ENCODE data around the gene STARD10.
"Not testable (repeated sequence)": the region's sequence is repeated elsewhere in the genome, so short reads cannot be mapped to it uniquely, and the experiment has no call there.

Gene STARD10

DNA sequence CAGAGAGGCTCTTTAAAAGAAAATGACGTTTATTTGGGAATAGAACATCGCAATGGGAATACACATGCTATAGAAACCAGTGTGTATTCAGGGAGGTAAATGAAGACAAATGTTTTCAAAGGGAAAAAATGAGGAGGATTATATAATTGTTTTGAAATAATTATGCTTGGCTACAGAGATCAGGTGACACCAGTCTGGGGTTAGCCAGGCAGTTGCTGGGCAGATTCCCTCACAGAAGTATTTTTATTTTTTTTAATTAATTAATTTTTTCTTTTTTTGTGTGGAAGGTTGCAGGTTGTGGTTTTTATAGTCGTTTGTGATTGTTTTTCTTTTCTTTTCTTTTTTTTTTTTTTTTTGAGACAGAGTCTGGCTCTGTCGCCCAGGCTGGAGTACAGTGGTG, 5.6 kb upstream of the STARD10 start:
- H3K27me3 ChIP-seq (ENCODE audit: control insufficient read depth, insufficient read depth, low read length), result no peaks in the 10 kb centered on the region
- no peaks in the 10 kb centered on the region for H3K36me3 ChIP-seq (ENCODE audit: control insufficient read depth, insufficient read depth, low read length)
- peaks cover 4% of the 10 kb centered on the region for H3K4me1 ChIP-seq (ENCODE audit: control insufficient read depth, insufficient read depth, low read length)
- H3K4me3 ChIP-seq (ENCODE audit: low read depth, low read length), result no peak overlapping the region
- H3K9me3 ChIP-seq (ENCODE audit: control insufficient read depth, insufficient read depth, low read length), result no peaks in the 10 kb centered on the region
- no peak overlapping the region for H3K9ac ChIP-seq (ENCODE audit: low read depth, low read length)

DNA sequence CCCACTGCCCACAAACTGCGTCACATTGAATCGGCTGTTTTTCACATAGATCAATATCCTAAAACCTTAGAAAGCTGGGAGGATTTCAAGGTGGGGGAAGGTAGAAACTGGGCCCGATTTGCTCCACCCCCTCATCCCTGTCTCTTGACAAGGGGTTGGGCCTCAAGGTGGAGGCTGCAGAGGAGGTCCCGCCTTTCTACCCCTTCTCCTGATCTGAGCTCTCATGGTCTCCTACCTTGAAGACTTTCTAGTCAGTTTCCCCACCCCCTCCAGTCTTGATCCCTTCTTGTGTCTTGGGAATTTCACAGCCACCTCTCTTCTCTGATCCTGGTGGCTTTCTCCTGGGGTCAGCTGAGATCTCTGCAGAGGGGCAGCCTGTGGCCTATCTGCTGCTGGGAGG, 4.5 kb upstream of the STARD10 start:
- Histone ChIP-seq H3K27me3 (ENCODE audit: control insufficient read depth, insufficient read depth, low read length) (no peaks in the 10 kb centered on the region), H3K9me3 (ENCODE audit: control insufficient read depth, insufficient read depth, low read length) (no peaks in the 10 kb centered on the region), H3K4me3 (ENCODE audit: low read depth, low read length) (no peak overlapping the region), H3K36me3 (ENCODE audit: control insufficient read depth, insufficient read depth, low read length) (no peaks in the 10 kb centered on the region), H3K9ac (ENCODE audit: low read depth, low read length) (no peak overlapping the region), H3K4me1 (ENCODE audit: control insufficient read depth, insufficient read depth, low read length) (peaks cover 4% of the 10 kb centered on the region)

DNA sequence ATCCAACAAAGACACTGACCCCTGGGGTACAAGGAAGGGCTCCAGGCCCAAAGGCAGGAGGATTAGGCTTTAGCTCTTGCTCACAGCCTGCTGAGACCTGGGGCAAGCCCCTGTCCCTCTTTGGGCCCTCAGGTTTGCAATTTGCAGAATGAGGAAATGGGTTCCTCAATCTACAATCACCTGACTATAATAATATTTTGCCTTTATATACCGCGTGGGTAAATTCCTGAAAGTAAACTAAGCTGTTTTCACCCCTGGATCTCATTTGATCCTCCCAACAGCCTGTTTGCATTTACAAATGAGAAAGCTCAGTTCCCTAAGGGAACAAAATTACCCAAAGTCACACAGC, 797 bp downstream of the STARD10 start:
- Histone ChIP-seq H3K36me3 (ENCODE audit: control insufficient read depth, insufficient read depth, low read length) (no peaks in the 10 kb centered on the region), H3K9ac (ENCODE audit: low read depth, low read length) (no peak overlapping the region), H3K27me3 (ENCODE audit: control insufficient read depth, insufficient read depth, low read length) (no peaks in the 10 kb centered on the region), H3K4me1 (ENCODE audit: control insufficient read depth, insufficient read depth, low read length) (peaks cover 5% of the 10 kb centered on the region), H3K4me3 (ENCODE audit: low read depth, low read length) (peak overlapping the region; percentile 71), H3K9me3 (ENCODE audit: control insufficient read depth, insufficient read depth, low read length) (no peaks in the 10 kb centered on the region)

DNA sequence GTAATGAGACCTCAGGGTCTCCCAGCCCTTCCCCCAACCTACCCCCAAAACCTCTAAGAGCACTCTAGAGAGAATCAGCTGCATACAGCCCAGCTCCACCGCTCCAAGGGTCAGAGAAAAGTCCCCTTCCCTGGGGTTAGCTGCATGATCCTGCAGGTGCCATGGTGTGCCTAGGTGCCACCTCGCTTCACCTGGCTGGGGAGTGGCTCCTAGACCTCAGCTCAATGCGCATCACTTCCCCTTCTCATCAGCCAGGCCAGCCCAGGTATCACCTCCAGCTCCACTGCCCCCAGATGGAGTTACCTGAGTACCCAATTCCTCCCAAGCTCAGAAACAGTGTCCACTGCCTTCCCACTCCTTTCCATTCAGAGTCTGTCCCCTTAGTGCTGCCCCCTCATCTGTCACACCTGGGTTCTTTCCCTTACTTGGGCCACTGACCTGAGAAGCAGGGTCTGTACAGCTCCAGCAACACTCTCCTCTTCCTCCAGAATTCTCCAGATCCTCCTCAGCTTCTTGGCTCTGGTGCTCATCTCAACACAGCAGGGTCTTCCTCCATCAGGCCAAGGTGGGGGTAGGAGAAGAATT, 1.3 kb downstream of the STARD10 start:
- H3K4me1 ChIP-seq (ENCODE audit: control insufficient read depth, insufficient read depth, low read length), result peaks cover 5% of the 10 kb centered on the region
- peak overlapping the region; percentile 54 for H3K9ac ChIP-seq (ENCODE audit: low read depth, low read length)
- no peaks in the 10 kb centered on the region for H3K9me3 ChIP-seq (ENCODE audit: control insufficient read depth, insufficient read depth, low read length)
- H3K36me3 ChIP-seq (ENCODE audit: control insufficient read depth, insufficient read depth, low read length), result no peaks in the 10 kb centered on the region
- H3K4me3 ChIP-seq (ENCODE audit: low read depth, low read length), result no peak overlapping the region
- no peaks in the 10 kb centered on the region for H3K27me3 ChIP-seq (ENCODE audit: control insufficient read depth, insufficient read depth, low read length)

DNA sequence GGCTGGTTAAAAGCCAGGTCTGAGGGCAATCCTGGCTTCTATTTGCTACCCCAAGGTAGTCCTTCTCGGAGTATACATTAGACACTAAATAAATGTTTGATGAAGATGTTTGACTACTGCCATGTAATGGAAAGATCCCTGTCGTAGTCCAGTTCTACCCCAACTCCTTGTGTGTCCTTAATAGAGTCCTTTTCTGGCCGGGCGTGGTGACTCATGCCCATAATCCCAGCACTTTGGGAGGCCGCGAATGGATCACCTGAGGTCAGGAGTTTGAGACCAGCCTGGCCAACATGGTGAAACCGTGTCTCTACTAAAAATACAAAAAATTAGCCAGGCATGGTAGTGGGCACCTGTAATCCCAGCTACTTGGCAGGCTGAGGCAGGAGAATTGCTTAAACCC, 2.6 kb downstream of the STARD10 start:
- H3K4me3 ChIP-seq (ENCODE audit: low read depth, low read length); H3K9me3 ChIP-seq (ENCODE audit: control insufficient read depth, insufficient read depth, low read length); H3K4me1 ChIP-seq (ENCODE audit: control insufficient read depth, insufficient read depth, low read length); H3K36me3 ChIP-seq (ENCODE audit: control insufficient read depth, insufficient read depth, low read length); H3K9ac ChIP-seq (ENCODE audit: low read depth, low read length); H3K27me3 ChIP-seq (ENCODE audit: control insufficient read depth, insufficient read depth, low read length): not testable (repeated sequence)

DNA sequence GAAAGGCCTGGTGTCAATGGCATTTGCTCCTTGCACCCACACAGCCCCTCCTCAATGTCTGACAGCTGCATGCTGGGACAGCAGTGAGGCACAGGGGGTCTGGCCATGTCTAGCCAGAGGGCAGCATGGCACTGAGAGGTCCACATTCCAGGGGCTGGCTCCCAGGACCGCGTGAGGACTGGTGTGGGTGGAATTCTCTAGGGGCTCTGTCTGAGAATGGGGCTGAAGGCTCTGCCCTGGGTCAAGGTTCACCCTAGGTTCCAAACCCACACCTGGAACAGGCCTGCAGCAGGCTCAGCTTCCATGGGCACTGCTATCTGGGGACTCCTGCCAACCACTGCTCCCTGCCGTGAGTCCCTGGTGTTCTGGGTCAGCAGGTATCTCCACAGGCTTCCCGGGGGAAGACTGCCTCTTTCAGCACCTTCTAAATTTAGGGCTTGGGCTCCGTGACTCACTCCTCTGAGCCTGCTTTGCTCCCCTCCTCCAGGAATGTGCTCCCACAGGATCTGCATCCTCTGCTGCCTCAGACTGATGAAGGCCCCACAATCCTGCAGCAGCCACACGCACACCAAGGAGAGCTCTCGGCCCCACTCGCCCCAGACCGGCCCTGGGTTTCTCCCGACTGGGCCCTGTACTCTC, 4.2 kb downstream of the STARD10 start:
- Histone ChIP-seq H3K4me1 (ENCODE audit: control insufficient read depth, insufficient read depth, low read length) (peaks cover 7% of the 10 kb centered on the region), H3K4me3 (ENCODE audit: low read depth, low read length) (no peak overlapping the region), H3K9ac (ENCODE audit: low read depth, low read length) (no peak overlapping the region), H3K36me3 (ENCODE audit: control insufficient read depth, insufficient read depth, low read length) (no peaks in the 10 kb centered on the region), H3K27me3 (ENCODE audit: control insufficient read depth, insufficient read depth, low read length) (no peaks in the 10 kb centered on the region), H3K9me3 (ENCODE audit: control insufficient read depth, insufficient read depth, low read length) (no peaks in the 10 kb centered on the region)

DNA sequence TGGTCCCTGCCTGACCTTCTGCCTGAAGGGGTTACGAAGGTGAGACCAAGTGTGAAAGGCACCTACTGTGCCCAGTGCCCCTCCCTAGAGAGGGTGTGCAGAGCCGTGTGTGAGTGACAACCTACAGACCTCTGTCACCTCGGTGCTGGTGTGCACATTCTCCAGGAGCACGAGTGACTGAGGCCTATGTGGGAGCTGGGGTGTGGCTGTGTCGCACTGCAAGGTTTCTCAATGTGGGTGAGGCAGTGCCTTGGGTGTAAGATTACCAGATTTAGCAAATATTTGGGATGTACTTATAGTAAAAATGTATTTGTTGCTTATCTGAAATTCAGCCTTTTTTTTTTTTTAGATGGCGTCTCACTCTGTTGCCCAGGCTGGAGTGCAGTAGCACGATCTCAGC, 5.6 kb downstream of the STARD10 start:
- H3K27me3 ChIP-seq (ENCODE audit: control insufficient read depth, insufficient read depth, low read length), result no peaks in the 10 kb centered on the region
- H3K4me3 ChIP-seq (ENCODE audit: low read depth, low read length), result no peak overlapping the region
- H3K9me3 ChIP-seq (ENCODE audit: control insufficient read depth, insufficient read depth, low read length), result no peaks in the 10 kb centered on the region
- H3K9ac ChIP-seq (ENCODE audit: low read depth, low read length), result no peak overlapping the region
- no peaks in the 10 kb centered on the region for H3K36me3 ChIP-seq (ENCODE audit: control insufficient read depth, insufficient read depth, low read length)
- H3K4me1 ChIP-seq (ENCODE audit: control insufficient read depth, insufficient read depth, low read length), result peaks cover 6% of the 10 kb centered on the region

DNA sequence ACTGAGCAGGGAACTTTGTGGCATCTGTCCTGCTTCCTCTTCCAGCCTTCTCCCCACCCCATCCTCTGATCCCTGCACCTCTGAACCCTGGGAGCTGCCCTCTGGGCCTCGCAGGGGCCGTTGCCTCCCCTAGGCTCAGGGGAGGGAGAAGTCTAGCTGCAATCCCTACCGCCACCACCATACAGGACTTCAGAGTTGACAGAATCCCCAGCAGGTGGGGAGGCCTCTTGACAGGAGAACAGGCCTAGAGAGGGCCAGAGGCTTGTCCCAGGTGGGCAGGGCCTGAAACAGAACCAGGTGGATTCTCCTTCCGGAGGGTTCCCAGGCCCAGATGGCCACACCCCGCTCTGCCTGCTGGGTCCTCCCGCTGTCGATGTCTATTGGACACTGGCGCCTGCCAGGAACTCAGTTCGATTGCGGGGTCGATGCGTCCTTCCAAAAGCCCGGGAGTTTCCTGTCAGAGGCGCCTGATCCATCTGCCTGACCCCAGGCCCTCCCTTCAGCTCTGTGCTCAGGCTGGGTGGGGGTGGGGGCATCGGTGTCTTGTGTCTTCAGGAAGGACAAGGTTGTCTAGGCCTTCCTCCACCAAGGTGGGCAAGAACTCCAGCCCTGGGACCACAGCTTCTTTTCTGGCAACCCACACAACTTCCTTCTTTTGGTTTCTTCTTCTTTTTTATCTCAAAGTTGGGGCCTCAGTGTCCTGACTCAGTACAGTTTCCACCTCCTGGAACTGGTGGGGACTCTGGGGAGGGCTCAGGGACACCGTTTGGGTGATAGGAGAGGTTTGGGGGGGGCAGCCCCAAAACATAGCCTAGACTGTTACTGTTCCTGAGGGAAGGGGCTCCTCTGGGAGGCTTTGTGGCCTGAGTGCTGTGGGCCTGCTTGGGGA, 6.4 kb downstream of the STARD10 start:
- no peaks in the 10 kb centered on the region for H3K9me3 ChIP-seq (ENCODE audit: control insufficient read depth, insufficient read depth, low read length)
- peaks cover 2% of the 10 kb centered on the region for H3K4me1 ChIP-seq (ENCODE audit: control insufficient read depth, insufficient read depth, low read length)
- no peaks in the 10 kb centered on the region for H3K27me3 ChIP-seq (ENCODE audit: control insufficient read depth, insufficient read depth, low read length)
- no peak overlapping the region for H3K9ac ChIP-seq (ENCODE audit: low read depth, low read length)
- H3K36me3 ChIP-seq (ENCODE audit: control insufficient read depth, insufficient read depth, low read length), result no peaks in the 10 kb centered on the region
- H3K4me3 ChIP-seq (ENCODE audit: low read depth, low read length), result peak overlapping the region; percentile 5

DNA sequence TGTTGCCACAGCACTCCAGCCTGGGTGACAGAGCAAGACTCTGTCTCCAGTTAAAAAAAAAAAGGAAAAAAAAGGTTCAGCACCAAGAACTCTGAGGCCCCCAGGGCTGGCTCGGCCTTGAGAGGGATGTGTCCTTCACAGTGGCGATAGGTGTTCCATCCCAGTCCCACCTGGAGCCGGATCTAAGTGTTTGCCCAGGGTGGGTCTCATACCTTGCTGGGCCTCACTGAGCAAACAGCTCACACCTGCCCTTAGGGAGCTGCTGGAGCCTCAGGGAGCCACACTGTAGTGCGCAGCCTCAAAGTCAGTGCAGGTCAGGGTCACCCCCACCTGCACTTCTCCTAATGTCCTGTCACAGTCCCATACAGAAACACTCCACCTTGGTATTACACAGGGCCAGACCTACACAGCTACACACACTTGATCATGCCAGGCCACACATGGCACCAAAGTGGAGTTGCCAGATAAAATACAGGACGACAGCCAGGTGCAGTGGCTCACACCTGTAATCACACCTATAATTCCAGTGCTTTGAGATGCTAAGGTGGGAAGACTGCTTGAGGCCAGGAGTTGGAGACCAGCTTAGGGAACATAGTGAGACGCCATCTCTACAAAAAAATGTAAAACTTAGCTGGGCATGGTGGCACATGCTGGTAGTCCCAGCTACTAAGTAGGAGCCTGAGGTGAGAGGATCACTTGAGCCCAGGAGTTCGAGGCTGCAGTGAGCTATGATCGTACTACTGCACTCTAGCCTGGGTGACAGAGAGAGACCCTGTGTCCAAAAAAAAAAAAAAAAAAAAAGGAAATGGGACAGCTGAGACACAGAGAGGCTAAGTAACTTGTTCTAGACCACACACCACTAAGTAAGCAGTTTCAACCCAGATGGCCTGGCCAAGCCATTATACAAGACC, 7.3 kb downstream of the STARD10 start:
- H3K27me3 ChIP-seq (ENCODE audit: control insufficient read depth, insufficient read depth, low read length), result peaks cover 3% of the 10 kb centered on the region
- H3K4me1 ChIP-seq (ENCODE audit: control insufficient read depth, insufficient read depth, low read length), result peaks cover 6% of the 10 kb centered on the region
- no peak overlapping the region for H3K4me3 ChIP-seq (ENCODE audit: low read depth, low read length)
- H3K9me3 ChIP-seq (ENCODE audit: control insufficient read depth, insufficient read depth, low read length), result no peaks in the 10 kb centered on the region
- no peak overlapping the region for H3K9ac ChIP-seq (ENCODE audit: low read depth, low read length)
- no peaks in the 10 kb centered on the region for H3K36me3 ChIP-seq (ENCODE audit: control insufficient read depth, insufficient read depth, low read length)

DNA sequence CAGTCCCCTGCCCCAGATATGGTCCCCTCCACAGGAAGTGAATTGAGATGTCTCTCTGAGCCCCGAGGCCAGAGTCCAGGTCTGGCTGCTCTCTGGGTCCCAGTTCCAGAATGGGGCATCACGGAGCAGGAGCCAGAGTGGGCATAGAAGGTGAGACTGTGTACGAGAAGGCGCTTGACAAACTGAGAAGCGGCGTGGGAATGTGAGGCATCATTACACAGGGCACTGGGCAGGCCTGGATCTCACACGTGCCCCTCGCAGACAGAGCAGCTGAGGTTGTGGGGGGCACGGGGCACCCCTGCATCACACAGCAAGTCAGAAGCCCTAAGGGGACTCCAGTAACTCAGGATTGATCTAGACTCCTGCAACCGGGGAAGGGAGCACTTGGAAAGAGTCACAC, 9.2 kb downstream of the STARD10 start:
- Histone ChIP-seq H3K4me3 (ENCODE audit: low read depth, low read length) (no peak overlapping the region), H3K9ac (ENCODE audit: low read depth, low read length) (no peak overlapping the region), H3K27me3 (ENCODE audit: control insufficient read depth, insufficient read depth, low read length) (peaks cover 12% of the 10 kb centered on the region), H3K9me3 (ENCODE audit: control insufficient read depth, insufficient read depth, low read length) (no peaks in the 10 kb centered on the region), H3K4me1 (ENCODE audit: control insufficient read depth, insufficient read depth, low read length) (peaks cover 6% of the 10 kb centered on the region), H3K36me3 (ENCODE audit: control insufficient read depth, insufficient read depth, low read length) (no peaks in the 10 kb centered on the region)

DNA sequence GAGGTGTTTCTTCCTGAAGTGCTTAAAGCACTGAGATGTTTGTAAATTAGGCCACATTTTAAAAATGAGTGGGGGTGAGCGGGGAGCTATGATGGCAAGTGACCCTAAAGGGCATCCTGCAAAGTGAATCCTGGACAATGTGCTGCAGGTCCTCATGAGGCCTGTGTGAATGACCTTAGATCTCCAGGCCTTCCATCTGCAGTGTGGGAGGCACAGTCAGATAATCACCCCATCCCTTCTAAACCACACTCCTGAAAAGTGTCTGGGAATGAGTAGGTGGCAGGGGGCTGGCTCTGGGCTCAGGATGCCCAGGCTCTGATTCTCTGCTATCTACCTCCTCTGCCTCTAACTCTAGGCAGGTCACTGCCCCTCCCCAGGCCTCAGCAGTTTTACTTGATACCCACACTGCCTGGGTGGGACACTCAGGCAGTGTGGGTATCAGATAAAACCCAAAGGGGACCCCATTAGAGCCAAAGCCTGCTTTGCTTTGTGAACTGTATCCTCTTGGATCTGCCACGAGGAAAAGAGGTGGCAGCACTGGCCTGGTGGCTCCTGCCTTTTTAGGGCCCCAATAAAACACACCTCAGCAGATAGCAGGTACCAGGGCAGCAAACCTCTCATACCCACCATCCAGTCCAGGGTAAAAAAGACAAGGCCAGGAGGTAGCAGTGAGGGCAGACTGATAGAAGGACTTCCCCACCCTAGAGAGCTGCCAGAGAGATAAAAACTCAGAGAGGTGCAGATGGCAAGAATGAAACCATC, 10.5 kb downstream of the STARD10 start:
- Histone ChIP-seq H3K9me3 (ENCODE audit: control insufficient read depth, insufficient read depth, low read length) (no peaks in the 10 kb centered on the region), H3K9ac (ENCODE audit: low read depth, low read length) (no peak overlapping the region), H3K36me3 (ENCODE audit: control insufficient read depth, insufficient read depth, low read length) (no peaks in the 10 kb centered on the region), H3K4me3 (ENCODE audit: low read depth, low read length) (no peak overlapping the region), H3K27me3 (ENCODE audit: control insufficient read depth, insufficient read depth, low read length) (peaks cover 12% of the 10 kb centered on the region), H3K4me1 (ENCODE audit: control insufficient read depth, insufficient read depth, low read length) (peaks cover 6% of the 10 kb centered on the region)

Measured in iPS-15b (cell line).